ENCODE data around the gene CFAP46.

DNA sequence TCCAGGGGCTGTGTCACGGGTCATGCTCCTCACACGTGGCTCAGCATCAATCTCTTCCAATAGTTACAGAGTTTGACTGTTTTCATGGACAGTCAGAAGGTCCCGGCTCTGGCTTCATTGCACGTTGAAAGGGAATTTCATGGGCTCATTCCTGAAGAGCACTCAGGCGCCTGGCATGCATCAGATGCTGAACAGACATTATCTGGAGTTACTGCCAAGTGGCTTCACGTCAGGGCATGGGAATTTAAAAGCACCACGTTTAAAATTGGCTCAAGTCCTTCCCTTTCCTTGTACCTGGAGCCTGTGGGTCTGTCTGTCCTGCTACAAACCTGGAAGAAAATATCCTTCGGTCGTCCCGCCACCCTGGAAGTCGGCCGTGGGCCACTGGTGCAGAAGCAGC lies 50.4 kb downstream of the CFAP46 start:
- TF ChIP-seq, protein P1, sequence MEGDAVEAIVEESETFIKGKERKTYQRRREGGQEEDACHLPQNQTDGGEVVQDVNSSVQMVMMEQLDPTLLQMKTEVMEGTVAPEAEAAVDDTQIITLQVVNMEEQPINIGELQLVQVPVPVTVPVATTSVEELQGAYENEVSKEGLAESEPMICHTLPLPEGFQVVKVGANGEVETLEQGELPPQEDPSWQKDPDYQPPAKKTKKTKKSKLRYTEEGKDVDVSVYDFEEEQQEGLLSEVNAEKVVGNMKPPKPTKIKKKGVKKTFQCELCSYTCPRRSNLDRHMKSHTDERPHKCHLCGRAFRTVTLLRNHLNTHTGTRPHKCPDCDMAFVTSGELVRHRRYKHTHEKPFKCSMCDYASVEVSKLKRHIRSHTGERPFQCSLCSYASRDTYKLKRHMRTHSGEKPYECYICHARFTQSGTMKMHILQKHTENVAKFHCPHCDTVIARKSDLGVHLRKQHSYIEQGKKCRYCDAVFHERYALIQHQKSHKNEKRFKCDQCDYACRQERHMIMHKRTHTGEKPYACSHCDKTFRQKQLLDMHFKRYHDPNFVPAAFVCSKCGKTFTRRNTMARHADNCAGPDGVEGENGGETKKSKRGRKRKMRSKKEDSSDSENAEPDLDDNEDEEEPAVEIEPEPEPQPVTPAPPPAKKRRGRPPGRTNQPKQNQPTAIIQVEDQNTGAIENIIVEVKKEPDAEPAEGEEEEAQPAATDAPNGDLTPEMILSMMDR (IDR thresholded peaks at IDR 0.05; ENCODE audit: borderline replicate concordance, extremely low read depth, low read length, poor library complexity, severe bottlenecking), result no peak
- no peak for TF ChIP-seq EZH2 (IDR thresholded peaks at IDR 0.05; ENCODE audit: borderline replicate concordance, low read depth, low read length, severe bottlenecking)
